HCT116 (cell line): ENCODE results near the gene EML2. TPM values are rescaled to one million over a fixed set of nuclear protein-coding genes. Genes with fewer than 3 reads are reported as not detected.

Experiments used
- ATAC-seq: fragments of 200-7000 bp; cut with Tn5 transposase; 2 replicates; pipeline ENCODE4 v1.9.1; 2020; ENCODE audit warnings: mild to moderate bottlenecking, moderate library complexity
- BruUV-seq: library from RNA; stranded (reverse); fragments of 400-500 nt; replicated peaks from 2 replicates; lab custom pipeline; 2021; lab: Mats Ljungman, UMichigan
- CTCF ChIA-PET: fragments of 300-600 bp; sonication (Branson Sonifier 250); formaldehyde crosslinking; loops from one replicate; lab custom pipeline; 2021; ENCODE audit warnings: antibody characterized with exemption; lab: Charles Lee
- POLR2A ChIA-PET: fragments of 300-600, 350-600 bp; sonication (Branson Sonifier 250); formaldehyde crosslinking; loops from one replicate; lab custom pipeline; 2021; ENCODE audit warnings: antibody characterized with exemption; lab: Charles Lee
- RAD21 ChIA-PET, 2 experiments: fragments of 300-600 bp; sonication (Branson Sonifier 250); formaldehyde crosslinking; loops; one replicate each; lab custom pipeline; 2023; ENCODE audit warnings: low total read pairs in 2 of 2; ENCODE audit not compliant: uncharacterized antibody in 2 of 2, unreplicated experiment in 2 of 2, low non-redundant PET in 1 of 2; lab: Charles Lee
- DNase-seq: peaks from one replicate; pipeline ENCODE4 v3.0.0-alpha.2; 2010; ENCODE audit warnings: low read depth, low spot score
- H2AFZ ChIP-seq: fragments of 200-600 bp; shearing (Covaris generic), sonication (generic); 2 replicates; pipeline ENCODE4 v1.6.1; 2017; ENCODE audit warnings: low read depth, mixed run types, mixed read lengths, antibody characterized with exemption, low read length; ENCODE audit not compliant: poor library complexity, severe bottlenecking
- H3K27ac ChIP-seq: 2 replicates; pipeline ENCODE4 v1.5.1; 2012; ENCODE audit warnings: low read depth, low read length
- H3K27me3 ChIP-seq: fragments of 200-600 bp; sonication (generic); 2 replicates; pipeline ENCODE4 v1.6.1; 2016; ENCODE audit warnings: mixed run types, low read length, mixed read lengths; ENCODE audit not compliant: insufficient read depth
- H3K36me3 ChIP-seq, 2 experiments: fragments of 200-500 bp in 1 of 2; fragments of 200-600 bp in 1 of 2; sonication (Bioruptor generic) in 1 of 2; sonication (generic) in 1 of 2; 2 replicates each; pipeline versions ENCODE4 v1.5.1 to v1.6.1; 2014 to 2016; ENCODE audit warnings: low read length in 2 of 2, inconsistent platforms in 1 of 2, mixed read lengths in 1 of 2, mixed run types in 1 of 2; ENCODE audit not compliant: insufficient read depth in 2 of 2, control insufficient read depth in 1 of 2
- H3K4me1 ChIP-seq, 2 experiments: fragments of 200-600 bp in 1 of 2; sonication (generic) in 1 of 2; 2 replicates each; pipeline versions ENCODE4 v1.5.1 to v1.6.1; 2012 to 2017; ENCODE audit warnings: low read length in 2 of 2, inconsistent platforms in 1 of 2, mild to moderate bottlenecking in 1 of 2, mixed read lengths in 1 of 2, mixed run types in 1 of 2, moderate library complexity in 1 of 2; ENCODE audit not compliant: insufficient read depth in 2 of 2, control insufficient read depth in 1 of 2
- H3K4me2 ChIP-seq: fragments of 200-600 bp; sonication (generic); 2 replicates; pipeline ENCODE4 v1.6.1; 2017; ENCODE audit warnings: mixed run types, low read length, mixed read lengths
- H3K4me3 ChIP-seq, 2 experiments: fragments of 200-600 bp in 1 of 2; sonication (generic) in 1 of 2; replicated peaks in 1 of 2; 2 replicates each; pipeline ENCODE4 v1.5.1; 2011 to 2016; ENCODE audit warnings: low read length in 2 of 2, control low read depth in 1 of 2, low read depth in 1 of 2, mild to moderate bottlenecking in 1 of 2, mixed read lengths in 1 of 2, mixed run types in 1 of 2
- H3K79me2 ChIP-seq: fragments of 200-600 bp; sonication (generic); 2 replicates; pipeline ENCODE4 v1.6.1; 2017; ENCODE audit warnings: mild to moderate bottlenecking, mixed run types, low read length, moderate library complexity, mixed read lengths; ENCODE audit not compliant: insufficient read depth
- H3K9ac ChIP-seq: fragments of 200-600 bp; sonication (generic); 2 replicates; pipeline ENCODE4 v1.6.1; 2016; ENCODE audit warnings: low read length, mixed read lengths
- H3K9me2 ChIP-seq: fragments of 200-600 bp; sonication (generic), shearing (Covaris generic); 2 replicates; pipeline ENCODE4 v1.6.1; 2017; ENCODE audit warnings: mixed run types, mild to moderate bottlenecking, moderate library complexity; ENCODE audit not compliant: insufficient read depth
- H3K9me3 ChIP-seq, 2 experiments: fragments of 200-500 bp in 1 of 2; fragments of 200-600 bp in 1 of 2; sonication (Bioruptor generic) in 1 of 2; sonication (generic) in 1 of 2; 2 replicates each; pipeline ENCODE4 v1.6.1; 2014 to 2017; ENCODE audit warnings: low read length in 2 of 2, mixed read lengths in 2 of 2, inconsistent platforms in 1 of 2, low read depth in 1 of 2, mild to moderate bottlenecking in 1 of 2, mixed run types in 1 of 2, moderate library complexity in 1 of 2; ENCODE audit not compliant: control insufficient read depth in 1 of 2, insufficient read depth in 1 of 2
- H4K20me1 ChIP-seq: fragments of 200-600 bp; sonication (generic), shearing (Covaris generic); 2 replicates; pipeline ENCODE4 v1.6.1; 2017; ENCODE audit warnings: mixed run types, mild to moderate bottlenecking, moderate library complexity; ENCODE audit not compliant: insufficient read depth
- CBX3 ChIP-seq: IDR thresholded peaks from 2 replicates; pipeline ENCODE4 v1.6.1; 2012; ENCODE audit warnings: low read depth
- EZH2 ChIP-seq: fragments of 200-600 bp; sonication (generic); IDR thresholded peaks from 2 replicates; pipeline ENCODE4 v1.6.1; 2017; ENCODE audit warnings: antibody characterized with exemption, mixed run types
- POLR2A ChIP-seq: IDR thresholded peaks from 2 replicates; pipeline ENCODE4 v1.7.0; 2011; ENCODE audit warnings: borderline replicate concordance; ENCODE audit not compliant: insufficient read depth, insufficient read length; ENCODE audit errors: extremely low read depth
- POLR2AphosphoS5 ChIP-seq: IDR thresholded peaks from 2 replicates; pipeline ENCODE4 v1.6.1; 2011; ENCODE audit warnings: mild to moderate bottlenecking, low read depth, low read length, moderate library complexity
- TCF7L2 ChIP-seq: IDR thresholded peaks from 2 replicates; pipeline ENCODE4 v1.7.0; 2011; ENCODE audit warnings: borderline replicate concordance, inconsistent platforms; ENCODE audit not compliant: insufficient read depth, insufficient read length; ENCODE audit errors: extremely low read depth
- YY1 ChIP-seq: IDR thresholded peaks from 2 replicates; pipeline ENCODE4 v1.6.1; 2011; ENCODE audit warnings: low read length, low read depth, moderate library complexity, mild to moderate bottlenecking; ENCODE audit not compliant: insufficient replicate concordance; ENCODE audit errors: extremely low read depth
- ZFX ChIP-seq: fragments of 450-650 bp; IDR thresholded peaks from 2 replicates; pipeline ENCODE4 v1.6.1; 2017
- intact Hi-C: fragments of 100-400 bp; cut with micrococcal nuclease; formaldehyde crosslinking; loops from 2 replicates; pipeline ENCODE4 v1.10.0; 2022
- total RNA-seq: library from RNA; stranded (reverse); gene quantifications from one replicate; pipeline ENCODE4 v1.2.1, GENCODE V29; 2021; ENCODE audit not compliant: unreplicated experiment
- TF ChIP-seq, protein P1 (sequence below): IDR thresholded peaks from 2 replicates; pipeline ENCODE4 v1.6.1; 2012

Gene EML2
- total RNA-seq, 1 experiment from 2014 or later = 131 TPM

DNA sequence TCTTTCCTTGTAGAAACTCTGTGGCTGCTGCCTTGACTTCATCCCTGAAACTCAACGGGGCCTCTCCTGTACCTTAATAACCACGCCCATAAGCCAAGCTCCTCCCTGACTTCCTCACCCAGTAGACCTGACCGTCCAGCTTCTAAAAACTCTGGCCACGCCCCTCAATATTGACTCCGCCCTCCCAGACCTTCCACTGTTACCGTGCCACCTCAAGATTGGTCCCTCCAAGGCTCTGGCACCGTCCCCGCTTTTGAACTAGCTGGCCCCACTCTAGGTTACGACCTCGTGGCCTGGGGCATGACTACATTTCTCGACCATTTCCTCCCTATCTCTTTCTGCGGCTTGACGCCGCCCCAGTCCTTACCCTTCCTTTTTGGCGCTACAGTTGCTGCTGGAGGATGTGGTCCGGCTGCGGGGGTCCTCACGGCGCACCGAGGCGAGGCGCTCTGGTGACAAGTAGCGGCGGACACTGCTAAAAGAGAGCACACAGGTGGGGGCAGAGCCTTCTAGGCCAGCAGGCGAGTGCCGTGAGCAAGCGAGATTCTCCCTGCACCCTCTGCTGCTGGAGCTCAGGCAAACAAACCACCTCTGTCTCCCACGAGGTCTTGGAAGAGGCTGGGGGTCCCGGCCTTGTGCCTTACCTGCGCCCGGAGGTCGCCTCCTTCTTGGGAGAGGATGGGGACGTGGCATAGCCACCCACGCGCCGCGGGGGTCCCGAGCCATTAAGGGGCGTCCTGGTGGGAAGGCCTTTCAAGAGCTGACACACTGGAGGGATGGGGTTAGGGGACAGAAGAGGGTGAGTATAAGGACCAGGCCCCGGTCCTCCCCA, 2.3 kb upstream of the EML2 start:
- Histone ChIP-seq H3K4me1 (peaks cover 35 to 72% of the 10 kb centered on the region in 2 experiments), H3K27me3 (no peaks in the 10 kb centered on the region), H3K79me2 (peaks cover 6% of the 10 kb centered on the region; the same call in 1 of the 2 replicates), H4K20me1 (no peaks in the 10 kb centered on the region), H3K9me3 (no peaks in the 10 kb centered on the region), H3K36me3 (no peaks in the 10 kb centered on the region), H2AFZ (peak overlapping the region; percentile 19), H3K4me2 (peak overlapping the region; percentile 96)
- CTCF ChIA-PET = interaction anchor here (0.8 to 3.6 kb wide), 33 partner anchors 9 to 857 kb away, joined by 3 to 45 read pairs (median 5); partner anchors contain the start of genes FOSB, GIPR, OPA3 and QPCTL
- TF ChIP-seq TCF7L2 = peak; percentile 62
- TF ChIP-seq, protein P1, sequence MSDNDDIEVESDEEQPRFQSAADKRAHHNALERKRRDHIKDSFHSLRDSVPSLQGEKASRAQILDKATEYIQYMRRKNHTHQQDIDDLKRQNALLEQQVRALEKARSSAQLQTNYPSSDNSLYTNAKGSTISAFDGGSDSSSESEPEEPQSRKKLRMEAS = peak; percentile 76
- peak; percentile 33 for TF ChIP-seq POLR2A
- no peak for TF ChIP-seq EZH2
- TF ChIP-seq POLR2AphosphoS5 = peak; percentile 59
- TF ChIP-seq CBX3 = no peak
- peak; percentile 3 for TF ChIP-seq YY1
- peak; percentile 42; the same call in 1 of the 2 replicates for TF ChIP-seq ZFX
- TF ChIP-seq, all 23 proteins: peak for 6
- intact Hi-C loops = loop anchor here (1.0 to 5.0 kb wide), 5 partner anchors 34 to 217 kb away; no protein-coding TSS in a partner anchor
- Histone ChIP-seq H3K4me3 (peak overlapping the region; percentile 53), H3K27ac (peak overlapping the region; percentile 79), H3K9me2 (no peaks in the 10 kb centered on the region), H3K9ac (peak overlapping the region; percentile 60)
- BruUV-seq = TSS peak; percentile 90
- ATAC-seq = peak; percentile 69
- RAD21 ChIA-PET = interaction anchor here (0.6 to 2.6 kb wide), 16 partner anchors 11 to 239 kb away, joined by 3 to 17 read pairs (median 5); partner anchors contain the start of gene GIPR (in 1 of the 2)
- DNase-seq = peak; percentile 97
- POLR2A ChIA-PET = interaction anchor here (0.6 to 4.7 kb wide), 23 partner anchors 9 to 238 kb away, joined by 3 to 54 read pairs (median 4); partner anchors contain the start of genes FOSB, GIPR, OPA3 and QPCTL
